Measurements from ENCODE around the gene IRAK2.
A peak's percentile ranks its signal among the peaks of the same experiment; 100 is the strongest.

IRAK2 gene

DNA sequence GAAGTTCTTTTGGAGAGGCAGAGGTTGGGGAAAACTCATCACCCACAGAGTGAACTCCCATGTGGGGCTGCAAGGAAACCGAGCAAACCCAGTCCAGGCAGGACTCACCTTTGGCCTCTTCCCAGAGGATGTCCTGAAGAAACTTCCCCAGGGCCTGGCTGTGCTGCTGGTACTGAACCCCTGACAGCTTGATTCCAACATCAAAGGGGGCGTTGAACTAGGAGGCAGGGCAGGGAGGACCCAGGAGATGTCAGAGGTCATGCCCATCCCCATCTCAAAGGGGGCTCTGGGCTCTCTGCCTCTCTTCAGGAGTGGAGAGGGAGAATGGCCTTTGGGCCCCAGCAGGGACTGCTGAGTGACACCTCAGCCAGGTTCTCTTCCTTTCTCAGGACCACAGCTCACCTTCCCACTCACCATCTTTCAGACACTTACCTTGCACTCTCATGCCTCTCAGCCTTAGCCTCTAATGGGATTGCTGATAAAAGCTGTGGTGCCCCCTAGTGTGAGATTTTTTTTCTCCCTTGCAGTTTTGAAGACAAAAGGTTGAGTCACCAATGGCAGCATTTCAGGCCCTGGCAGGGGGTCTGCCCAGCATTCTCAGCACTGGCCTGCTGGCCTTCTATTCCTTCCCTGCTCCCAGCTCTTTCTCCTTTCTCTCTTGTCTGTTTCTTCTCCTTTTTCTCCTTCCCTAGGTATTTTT, 122.0 kb downstream of the IRAK2 start:
- TF ChIP-seq CTCF (conservative IDR thresholded peaks at IDR 0.05) (no peak; the same call in 1 of the 2 replicates), ZFX (IDR thresholded peaks at IDR 0.05) (no peak)

GRCh38 chr3:10287936-10288574, 123.3 kb downstream of the IRAK2 start:
- TF ChIP-seq CTCF (conservative IDR thresholded peaks at IDR 0.05) = no peak
- TF ChIP-seq ZFX (IDR thresholded peaks at IDR 0.05) = no peak
- no peak overlapping the region for H3K27ac ChIP-seq

More for the DNA sequence above, 122.0 kb downstream of the IRAK2 start:
- peak overlapping the region; percentile 72 for H3K27ac ChIP-seq

DNA sequence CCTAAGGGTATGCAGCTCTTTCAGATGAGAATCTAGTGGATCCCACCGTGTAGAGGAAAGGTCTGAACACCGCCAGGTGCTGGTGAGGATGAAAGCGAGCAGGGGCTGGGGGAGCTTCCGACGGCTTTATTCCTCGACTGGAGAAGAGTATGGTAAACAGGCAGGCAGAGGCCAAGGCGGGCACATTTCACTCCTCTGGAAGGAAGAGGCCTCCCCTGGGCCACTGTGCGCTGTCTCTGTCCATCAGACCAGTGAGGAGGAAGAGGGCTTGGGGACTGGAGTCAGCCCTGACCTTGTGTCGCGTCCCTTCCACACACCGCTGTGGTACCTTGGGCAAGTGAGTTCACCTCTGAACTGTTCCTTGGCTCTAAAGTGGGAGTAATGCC, 123.8 kb downstream of the IRAK2 start:
- no peak for TF ChIP-seq CTCF (conservative IDR thresholded peaks at IDR 0.05)
- no peak for TF ChIP-seq ZFX (IDR thresholded peaks at IDR 0.05)
- H3K27ac ChIP-seq = no peak overlapping the region

GRCh38 chr3:10289077-10289476, 124.4 kb downstream of the IRAK2 start:
- H3K27ac ChIP-seq = no peak overlapping the region
- TF ChIP-seq ZFX (IDR thresholded peaks at IDR 0.05) (no peak), CTCF (conservative IDR thresholded peaks at IDR 0.05) (no peak)

DNA sequence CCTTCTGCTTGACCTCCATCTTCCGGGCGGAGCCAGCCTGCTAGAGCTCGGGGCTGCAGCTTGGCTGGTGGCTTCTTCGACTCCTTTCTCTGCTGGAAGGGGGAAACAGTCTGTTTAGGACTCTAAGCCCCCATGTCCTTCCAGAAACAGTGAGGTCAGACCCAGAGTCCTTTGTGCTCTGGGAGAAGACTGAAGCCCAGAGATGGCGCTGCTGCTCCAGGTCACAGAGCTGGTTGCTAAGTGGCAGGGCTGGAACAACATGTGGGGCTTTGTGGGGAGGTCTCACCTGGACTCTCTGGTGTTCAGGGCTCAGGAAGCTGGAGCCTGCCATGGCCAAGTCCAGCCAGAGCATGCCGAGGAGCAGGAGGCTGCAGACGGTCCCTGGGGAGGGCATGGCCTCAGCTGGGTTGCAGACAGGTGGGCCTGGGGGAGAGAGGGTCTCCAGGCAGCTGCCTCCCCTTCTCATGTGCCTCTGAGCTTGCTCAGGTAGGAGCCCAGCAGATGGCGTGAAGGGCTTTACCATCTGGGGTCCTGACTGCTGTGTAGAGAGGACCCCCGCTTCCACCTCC, 125.2 kb downstream of the IRAK2 start:
- no peak for TF ChIP-seq ZFX (IDR thresholded peaks at IDR 0.05)
- TF ChIP-seq CTCF (conservative IDR thresholded peaks at IDR 0.05) = no peak
- no peak overlapping the region for H3K27ac ChIP-seq

GRCh38 chr3:10290481-10291176, 125.9 kb downstream of the IRAK2 start:
- H3K27ac ChIP-seq = no peak overlapping the region
- TF ChIP-seq CTCF (conservative IDR thresholded peaks at IDR 0.05) (no peak), ZFX (IDR thresholded peaks at IDR 0.05) (no peak)

- no peak overlapping the region for H3K27ac ChIP-seq
- TF ChIP-seq ZFX (IDR thresholded peaks at IDR 0.05) = no peak
- no peak for TF ChIP-seq CTCF (conservative IDR thresholded peaks at IDR 0.05)
Measured at GRCh38 chr3:10291641-10292040, 126.9 kb downstream of the IRAK2 start.
